Stomach (tissue), 4 donors: ENCODE data around the gene TSPAN2.

Source experiments
- EP300 ChIP-seq: sonication (generic); formaldehyde crosslinking; IDR thresholded peaks from one replicate; pipeline ENCODE4 v1.6.1; 2017; ENCODE audit warnings: antibody characterized with exemption
- POLR2AphosphoS5 ChIP-seq, 3 donors: sonication (generic); formaldehyde crosslinking; IDR thresholded peaks; one replicate each; pipeline ENCODE4 v1.6.1; 2016; ENCODE audit warnings: antibody characterized with exemption in 3 of 3
- TF ChIP-seq, protein P1 (sequence below), 7 experiments: fragments of 450-650 bp in 4 of 7; fragments of 200-600 bp in 3 of 7; sonication (generic) in 3 of 7; IDR thresholded peaks; one replicate each; pipeline ENCODE4 v1.5.1; 2016 to 2019; ENCODE audit warnings: antibody characterized with exemption in 7 of 7, control low read depth in 2 of 7, mild to moderate bottlenecking in 1 of 7

DNA sequence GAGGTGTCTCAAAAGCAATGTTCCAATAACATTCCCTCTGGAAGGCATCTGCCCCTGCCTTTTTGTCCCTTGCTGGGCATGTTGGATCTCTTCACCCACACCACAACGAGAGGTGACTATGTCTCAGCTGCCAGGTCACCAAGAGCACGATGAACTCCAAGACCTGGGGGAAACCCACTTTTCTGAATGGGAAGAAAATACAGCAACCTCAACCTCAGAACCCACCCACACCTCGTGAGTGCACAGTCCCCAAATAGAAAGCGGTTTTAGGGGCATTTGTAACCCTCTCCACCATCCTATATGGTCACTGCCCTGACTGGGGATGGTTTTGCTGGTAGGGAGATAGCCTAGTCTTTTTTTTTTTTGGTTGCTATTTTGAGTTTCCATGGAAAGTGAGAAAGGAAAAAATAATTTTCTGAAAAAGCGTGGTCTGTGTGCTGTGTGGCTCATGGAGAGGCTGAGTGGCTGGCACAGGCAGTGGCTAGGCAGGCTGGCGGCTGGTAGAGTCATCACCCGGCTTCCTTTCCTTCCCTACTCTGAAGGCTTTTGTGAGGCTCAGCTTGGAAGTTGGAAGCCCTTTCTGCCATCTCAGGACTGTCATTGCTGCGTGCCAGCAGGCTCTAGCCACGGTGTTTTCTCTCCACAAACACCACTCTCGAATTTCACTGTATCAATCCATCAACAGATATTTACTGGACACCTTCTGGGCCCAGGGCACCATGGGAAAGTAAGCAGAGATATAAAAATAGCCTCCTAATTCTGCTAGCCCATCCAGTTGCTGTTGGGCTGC is 15.8 kb downstream of the TSPAN2 start:
- TF ChIP-seq, protein P1, sequence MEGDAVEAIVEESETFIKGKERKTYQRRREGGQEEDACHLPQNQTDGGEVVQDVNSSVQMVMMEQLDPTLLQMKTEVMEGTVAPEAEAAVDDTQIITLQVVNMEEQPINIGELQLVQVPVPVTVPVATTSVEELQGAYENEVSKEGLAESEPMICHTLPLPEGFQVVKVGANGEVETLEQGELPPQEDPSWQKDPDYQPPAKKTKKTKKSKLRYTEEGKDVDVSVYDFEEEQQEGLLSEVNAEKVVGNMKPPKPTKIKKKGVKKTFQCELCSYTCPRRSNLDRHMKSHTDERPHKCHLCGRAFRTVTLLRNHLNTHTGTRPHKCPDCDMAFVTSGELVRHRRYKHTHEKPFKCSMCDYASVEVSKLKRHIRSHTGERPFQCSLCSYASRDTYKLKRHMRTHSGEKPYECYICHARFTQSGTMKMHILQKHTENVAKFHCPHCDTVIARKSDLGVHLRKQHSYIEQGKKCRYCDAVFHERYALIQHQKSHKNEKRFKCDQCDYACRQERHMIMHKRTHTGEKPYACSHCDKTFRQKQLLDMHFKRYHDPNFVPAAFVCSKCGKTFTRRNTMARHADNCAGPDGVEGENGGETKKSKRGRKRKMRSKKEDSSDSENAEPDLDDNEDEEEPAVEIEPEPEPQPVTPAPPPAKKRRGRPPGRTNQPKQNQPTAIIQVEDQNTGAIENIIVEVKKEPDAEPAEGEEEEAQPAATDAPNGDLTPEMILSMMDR (IDR thresholded peaks at IDR 0.05), result no peak
- TF ChIP-seq POLR2AphosphoS5 (IDR thresholded peaks at IDR 0.05) (peak in 1 of 3 donors; percentile 27), EP300 (no peak)
